Omental fat pad (tissue), 4 donors: ENCODE data around the gene GULP1. TPM values are rescaled to one million over a fixed set of nuclear protein-coding genes. Genes with fewer than 3 reads are reported as not detected.

Experiments used
- ATAC-seq: fragments of 150-250 bp; one replicate; pipeline ENCODE4 v1.9.1; 2016; ENCODE audit warnings: mild to moderate bottlenecking, moderate library complexity; ENCODE audit not compliant: low FRiP score
- DNase-seq: peaks from one replicate; pipeline ENCODE4 v3.0.0-alpha.2; 2019; ENCODE audit warnings: low spot score
- CTCF ChIP-seq, 3 donors: fragments of 450-650 bp; IDR thresholded peaks; one replicate each; pipeline ENCODE4 v1.5.1; 2016 to 2017; ENCODE audit warnings: antibody characterized with exemption in 3 of 3, mild to moderate bottlenecking in 3 of 3, moderate library complexity in 2 of 3
- total RNA-seq, 4 donors: library from RNA; depleted of rRNA; stranded (reverse); fragments of >200 nt; gene quantifications; one replicate each; pipeline ENCODE4 v1.1.0, GENCODE V29; 2016

The GULP1 gene
- 10 to 100 TPM; 14.1 to 31.5 (median 16.5) TPM for total RNA-seq

- DNase-seq (peak; percentile 23), ATAC-seq (peak; percentile 75)
- no peak for TF ChIP-seq CTCF (IDR thresholded peaks at IDR 0.05)
Observed at GRCh38 chr2:188291617-188292347, at the start of gene GULP1. Gene GULP1 (plus strand): TSS chr2:188291874. CDS start chr2:188477703, 185,829 bp downstream.

- ATAC-seq (no peak), DNase-seq (no peak)
- TF ChIP-seq CTCF (IDR thresholded peaks at IDR 0.05), result no peak
Observed at GRCh38 chr2:188243381-188243780, 48.3 kb upstream of the GULP1 start.

- ATAC-seq, result no peak
- no peak for TF ChIP-seq CTCF (IDR thresholded peaks at IDR 0.05)
Observed at GRCh38 chr2:188244383-188244782, 47.3 kb upstream of the GULP1 start.

GRCh38 chr2:188245230-188245629 lies 46.4 kb upstream of the GULP1 start:
- TF ChIP-seq CTCF (IDR thresholded peaks at IDR 0.05), result no peak
- no peak for DNase-seq
- no peak for ATAC-seq

More at GRCh38 chr2:188244383-188244782, 47.3 kb upstream of the GULP1 start:
- no peak for DNase-seq

GRCh38 chr2:188248513-188248912 lies 43.2 kb upstream of the GULP1 start:
- no peak for TF ChIP-seq CTCF (IDR thresholded peaks at IDR 0.05)
- DNase-seq (no peak), ATAC-seq (no peak)

- DNase-seq (no peak), ATAC-seq (no peak)
- no peak for TF ChIP-seq CTCF (IDR thresholded peaks at IDR 0.05)
Observed at GRCh38 chr2:188251034-188251433, 40.6 kb upstream of the GULP1 start.

- ATAC-seq (no peak), DNase-seq (no peak)
- TF ChIP-seq CTCF (IDR thresholded peaks at IDR 0.05), result no peak
Observed at GRCh38 chr2:188256420-188256819, 35.3 kb upstream of the GULP1 start.
